Activated naive CD4-positive, alpha-beta T cell treated with anti-CD3 and anti-CD28 coated beads, Interleukin-2, amount 10 ng/mL, durations not matched to agents 7 days and 5 days (primary cell): ENCODE data around the gene CORIN.

Source experiments
- CTCF ChIA-PET: fragments of 350-600 bp; sonication (Branson Sonifier 250); formaldehyde crosslinking; loops from one replicate; lab custom pipeline; 2021; ENCODE audit warnings: antibody characterized with exemption; lab: Charles Lee
- DNase-seq: peaks from one replicate; pipeline ENCODE4 v3.0.0-alpha.2; 2020
- H3K27ac Mint-ChIP-seq: one replicate; pipeline ENCODE4 v1.8.0; 2021; ENCODE audit warnings: mild to moderate bottlenecking, moderate library complexity, mixed read lengths
- H3K27me3 Mint-ChIP-seq: one replicate; pipeline ENCODE4 v1.8.0; 2021; ENCODE audit warnings: mild to moderate bottlenecking, mixed read lengths
- H3K36me3 Mint-ChIP-seq: one replicate; pipeline ENCODE4 v1.8.0; 2021; ENCODE audit warnings: mixed read lengths
- H3K4me1 Mint-ChIP-seq: one replicate; pipeline ENCODE4 v1.8.0; 2021; ENCODE audit warnings: mixed read lengths
- H3K4me3 Mint-ChIP-seq: one replicate; pipeline ENCODE4 v1.8.0; 2021; ENCODE audit warnings: mild to moderate bottlenecking, moderate library complexity, mixed read lengths
- H3K9me3 Mint-ChIP-seq: one replicate; pipeline ENCODE4 v1.8.0; 2021; ENCODE audit warnings: mixed read lengths

The CORIN gene

DNA sequence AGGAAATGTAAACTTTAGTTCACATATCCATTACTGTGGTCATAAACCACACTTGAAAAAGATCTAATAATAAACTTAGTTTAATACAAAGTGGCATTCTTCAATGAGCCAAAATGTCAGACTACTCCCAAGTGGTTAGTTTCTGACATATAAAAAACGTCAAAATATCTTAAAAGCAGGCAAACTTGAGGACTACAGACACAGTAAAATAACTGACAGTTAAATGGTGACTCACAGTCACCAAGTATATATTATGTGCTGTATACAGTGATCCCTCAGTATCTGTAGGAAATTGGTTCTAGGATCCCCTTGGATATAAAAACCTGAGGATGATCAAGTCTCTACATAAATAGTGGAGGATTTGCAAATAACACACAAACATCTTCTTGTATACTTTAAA is 11.6 kb upstream of the CORIN start:
- no peak for DNase-seq
- Mint-ChIP-seq H3K27ac (no peak overlapping the region), H3K9me3 (no peaks in the 10 kb centered on the region), H3K36me3 (peaks cover 21% of the 10 kb centered on the region), H3K4me3 (no peak overlapping the region), H3K27me3 (no peaks in the 10 kb centered on the region), H3K4me1 (no peaks in the 10 kb centered on the region)
- CTCF ChIA-PET = no interaction called here

- no peaks in the 10 kb centered on the region for H3K9me3 Mint-ChIP-seq
- H3K27me3 Mint-ChIP-seq = no peaks in the 10 kb centered on the region
- no peaks in the 10 kb centered on the region for H3K4me1 Mint-ChIP-seq
- H3K4me3 Mint-ChIP-seq = no peak overlapping the region
- CTCF ChIA-PET = interaction anchor here (1.1 kb wide), 1 partner anchor 10 kb away, joined by 3 read pairs; the partner anchor contains the start of gene CORIN
- H3K36me3 Mint-ChIP-seq = peaks cover 29% of the 10 kb centered on the region
- no peak for DNase-seq
- no peak overlapping the region for H3K27ac Mint-ChIP-seq
Observed at GRCh38 chr4:47848041-47848440, 10.2 kb upstream of the CORIN start.

DNA sequence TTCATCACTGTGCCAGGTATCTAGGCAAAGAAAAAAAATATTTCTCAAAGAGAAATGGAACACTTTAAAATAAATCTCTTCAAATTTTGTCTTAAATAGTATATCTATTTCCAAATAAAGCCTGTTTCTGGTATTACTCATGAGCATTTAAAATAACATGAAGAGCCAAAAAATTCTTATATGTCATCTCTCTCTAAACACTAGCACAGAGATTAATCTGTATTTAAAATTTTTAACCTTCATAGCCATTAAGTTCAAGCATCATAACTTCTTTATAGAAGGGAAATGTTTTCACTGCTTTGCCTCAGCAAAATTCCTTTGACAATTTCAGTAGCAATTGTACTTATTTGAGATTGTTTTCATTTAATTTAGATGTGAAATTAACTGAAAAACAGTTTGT is 5.1 kb upstream of the CORIN start:
- Mint-ChIP-seq H3K4me3 (no peak overlapping the region), H3K4me1 (peaks cover 2% of the 10 kb centered on the region), H3K36me3 (peaks cover 25% of the 10 kb centered on the region), H3K9me3 (no peaks in the 10 kb centered on the region), H3K27me3 (peaks cover 2% of the 10 kb centered on the region), H3K27ac (no peak overlapping the region)
- DNase-seq = no peak
- CTCF ChIA-PET = no interaction called here

DNA sequence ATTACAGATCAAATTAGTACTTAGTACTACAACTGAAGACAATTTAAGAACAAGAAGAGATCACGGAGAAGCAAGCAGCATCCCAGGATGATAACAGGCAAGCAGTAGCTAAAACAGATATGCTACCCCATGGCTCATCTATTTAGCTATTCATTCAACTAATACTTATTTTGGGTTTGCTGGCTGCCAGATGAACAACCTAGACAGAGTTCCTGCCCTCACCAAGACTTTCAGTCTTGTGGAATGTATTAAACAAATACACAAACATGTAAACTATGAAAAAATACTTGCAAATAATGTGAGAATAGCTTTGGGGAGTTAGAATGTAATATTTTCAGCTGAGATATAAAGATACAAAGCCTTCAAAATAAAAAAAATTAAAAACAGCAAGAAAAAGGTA is 2.4 kb upstream of the CORIN start:
- H3K27ac Mint-ChIP-seq = no peak overlapping the region
- no peaks in the 10 kb centered on the region for H3K9me3 Mint-ChIP-seq
- H3K36me3 Mint-ChIP-seq = peaks cover 10% of the 10 kb centered on the region
- no peak overlapping the region for H3K4me3 Mint-ChIP-seq
- CTCF ChIA-PET = interaction anchor here (0.6 to 2.6 kb wide), 10 partner anchors 46 to 783 kb away, joined by 3 to 12 read pairs (median 3); no protein-coding TSS in a partner anchor
- DNase-seq = no peak
- peaks cover 25% of the 10 kb centered on the region for H3K4me1 Mint-ChIP-seq
- peaks cover 29% of the 10 kb centered on the region for H3K27me3 Mint-ChIP-seq

GRCh38 chr4:47839259-47839658 is 1.4 kb upstream of the CORIN start:
- Mint-ChIP-seq H3K27ac (no peak overlapping the region), H3K4me1 (peaks cover 30% of the 10 kb centered on the region), H3K36me3 (peaks cover 9% of the 10 kb centered on the region), H3K27me3 (peaks cover 36% of the 10 kb centered on the region), H3K9me3 (no peaks in the 10 kb centered on the region), H3K4me3 (no peak overlapping the region)
- CTCF ChIA-PET = interaction anchor here (1.0 to 2.6 kb wide), 8 partner anchors 68 to 251 kb away, joined by 3 to 12 read pairs (median 4); no protein-coding TSS in a partner anchor
- DNase-seq = peak; percentile 32

DNA sequence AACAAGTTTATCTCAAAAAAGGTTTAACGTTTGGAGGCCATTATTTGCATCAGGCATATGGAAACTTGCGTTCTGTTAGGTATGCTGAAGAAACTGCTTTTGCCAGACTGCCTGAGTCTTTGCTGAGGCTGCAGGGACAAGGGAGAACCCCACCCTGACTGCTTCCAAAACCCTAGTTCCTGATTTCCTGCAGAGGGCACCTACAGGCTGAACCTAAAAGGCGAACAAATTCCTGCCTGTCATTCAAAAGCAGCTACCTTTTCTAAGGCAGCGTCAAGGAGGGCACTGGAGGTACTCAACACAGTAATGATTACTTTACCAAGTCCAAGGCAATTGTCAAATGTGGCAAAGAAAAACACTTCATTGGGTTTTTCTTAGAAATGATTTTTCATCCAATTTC is 578 bp upstream of the CORIN start:
- Mint-ChIP-seq H3K27me3 (peaks cover 36% of the 10 kb centered on the region), H3K27ac (no peak overlapping the region), H3K9me3 (no peaks in the 10 kb centered on the region), H3K4me1 (peaks cover 30% of the 10 kb centered on the region), H3K36me3 (peaks cover under 1% of the 10 kb centered on the region), H3K4me3 (no peak overlapping the region)
- CTCF ChIA-PET = interaction anchor here (1.0 to 4.0 kb wide), 5 partner anchors 132 to 170 kb away, joined by 3 to 29 read pairs (median 7); no protein-coding TSS in a partner anchor
- no peak for DNase-seq

GRCh38 chr4:47837094-47837907 is 566 bp downstream of the CORIN start:
- H3K4me3 Mint-ChIP-seq = peak overlapping the region; percentile 81
- peaks cover 30% of the 10 kb centered on the region for H3K4me1 Mint-ChIP-seq
- peaks cover 36% of the 10 kb centered on the region for H3K27me3 Mint-ChIP-seq
- peaks cover 3% of the 10 kb centered on the region for H3K9me3 Mint-ChIP-seq
- CTCF ChIA-PET = interaction anchor here (0.9 to 4.0 kb wide), 20 partner anchors 10 to 1003 kb away, joined by 3 to 29 read pairs (median 3); no protein-coding TSS in a partner anchor
- H3K27ac Mint-ChIP-seq = no peak overlapping the region
- DNase-seq = peak; percentile 59
- peaks cover 3% of the 10 kb centered on the region for H3K36me3 Mint-ChIP-seq

- H3K36me3 Mint-ChIP-seq = peaks cover 3% of the 10 kb centered on the region
- DNase-seq = peak; percentile 71
- CTCF ChIA-PET = interaction anchor here (0.7 to 4.0 kb wide), 20 partner anchors 9 to 1003 kb away, joined by 3 to 29 read pairs (median 3); no protein-coding TSS in a partner anchor
- peaks cover 36% of the 10 kb centered on the region for H3K27me3 Mint-ChIP-seq
- H3K4me1 Mint-ChIP-seq = peaks cover 34% of the 10 kb centered on the region
- peak overlapping the region; percentile 81 for H3K4me3 Mint-ChIP-seq
- no peak overlapping the region for H3K27ac Mint-ChIP-seq
- peaks cover 3% of the 10 kb centered on the region for H3K9me3 Mint-ChIP-seq
Observed at GRCh38 chr4:47836641-47837093, 1.2 kb downstream of the CORIN start.

DNA sequence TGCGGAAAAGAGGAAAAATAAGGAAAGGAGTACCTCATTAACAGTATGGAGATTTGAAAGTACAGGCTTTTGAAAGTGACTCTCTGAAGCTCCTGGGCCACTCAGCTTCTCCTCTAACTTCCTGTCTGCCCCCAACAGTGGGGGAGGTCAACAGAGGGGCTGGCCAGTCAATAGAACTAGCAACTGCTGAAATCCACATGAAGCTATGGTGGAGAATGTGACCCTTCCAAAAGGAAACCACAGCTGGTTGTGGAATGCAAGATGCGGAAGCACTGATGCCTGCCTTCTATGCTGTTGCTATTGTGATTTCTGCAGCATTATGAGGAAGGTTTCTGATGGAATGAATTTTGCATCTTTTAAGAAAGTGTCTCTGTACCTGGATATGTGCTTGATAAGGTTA is 2.4 kb downstream of the CORIN start:
- peaks cover 44% of the 10 kb centered on the region for H3K4me1 Mint-ChIP-seq
- CTCF ChIA-PET = interaction anchor here (2.5 to 4.0 kb wide), 4 partner anchors 8 to 150 kb away, joined by 13 to 29 read pairs (median 14); no protein-coding TSS in a partner anchor
- no peak overlapping the region for H3K27ac Mint-ChIP-seq

GRCh38 chr4:47831026-47831679 is 6.7 kb downstream of the CORIN start:
- CTCF ChIA-PET = no interaction called here
- Mint-ChIP-seq H3K27ac (peak overlapping the region; percentile 4), H3K9me3 (peaks cover 3% of the 10 kb centered on the region), H3K36me3 (peaks cover 3% of the 10 kb centered on the region), H3K27me3 (peaks cover 26% of the 10 kb centered on the region), H3K4me3 (peak overlapping the region; percentile 16), H3K4me1 (peaks cover 59% of the 10 kb centered on the region)
- DNase-seq = no peak

More for the DNA sequence above, 2.4 kb downstream of the CORIN start:
- Mint-ChIP-seq H3K27me3 (peaks cover 42% of the 10 kb centered on the region), H3K4me3 (no peak overlapping the region), H3K36me3 (peaks cover 3% of the 10 kb centered on the region), H3K9me3 (peaks cover 3% of the 10 kb centered on the region)
- DNase-seq = no peak

DNA sequence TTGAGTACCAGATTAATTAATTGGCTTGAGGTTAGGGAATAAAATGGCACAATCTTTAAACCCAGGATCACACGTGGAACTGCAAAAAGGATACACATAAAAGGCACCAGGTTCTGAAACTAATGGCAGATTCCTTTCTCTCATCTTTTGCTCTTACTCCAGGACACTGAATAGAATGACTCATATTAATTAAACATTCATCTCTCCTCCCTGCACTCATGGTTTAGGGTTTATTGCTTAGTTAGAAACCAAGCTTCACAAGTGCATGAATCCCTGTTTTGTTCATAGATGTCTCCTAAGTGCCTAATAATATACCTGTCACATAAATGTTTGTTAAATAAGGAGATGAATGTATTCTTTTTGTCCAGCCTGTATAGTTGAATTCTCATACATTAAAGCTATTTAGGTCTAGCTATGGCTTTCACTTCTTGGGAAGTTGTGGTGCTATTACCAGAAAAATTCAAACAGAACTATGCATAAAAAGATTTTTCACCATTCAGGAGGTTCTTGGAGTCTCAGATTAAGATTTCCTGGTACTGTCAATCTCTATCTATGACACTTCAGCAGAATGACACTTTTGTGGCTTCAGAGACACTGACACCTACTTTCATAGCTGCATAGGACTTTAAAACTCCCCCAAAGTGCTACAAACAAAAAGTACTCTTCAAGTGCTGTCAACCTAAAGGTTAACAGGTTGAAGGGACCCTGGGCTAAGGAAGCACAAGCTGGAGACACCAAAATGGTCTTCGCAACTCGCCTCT is 7.4 kb downstream of the CORIN start:
- peak overlapping the region; percentile 4 for H3K27ac Mint-ChIP-seq
- no peak overlapping the region for H3K4me3 Mint-ChIP-seq
- CTCF ChIA-PET = interaction anchor here (0.9 kb wide), 1 partner anchor 142 kb away, joined by 3 read pairs; no protein-coding TSS in a partner anchor
- H3K4me1 Mint-ChIP-seq = peaks cover 54% of the 10 kb centered on the region
- peaks cover 3% of the 10 kb centered on the region for H3K36me3 Mint-ChIP-seq
- peaks cover 3% of the 10 kb centered on the region for H3K9me3 Mint-ChIP-seq
- H3K27me3 Mint-ChIP-seq = peaks cover 23% of the 10 kb centered on the region
- no peak for DNase-seq

- Mint-ChIP-seq H3K27me3 (peaks cover 21% of the 10 kb centered on the region), H3K4me1 (peaks cover 48% of the 10 kb centered on the region), H3K27ac (no peak overlapping the region), H3K9me3 (peaks cover 3% of the 10 kb centered on the region), H3K4me3 (no peak overlapping the region), H3K36me3 (peaks cover 3% of the 10 kb centered on the region)
- DNase-seq = no peak
- CTCF ChIA-PET = interaction anchor here (0.9 kb wide), 1 partner anchor 141 kb away, joined by 3 read pairs; no protein-coding TSS in a partner anchor
Observed at GRCh38 chr4:47829438-47829837, 8.4 kb downstream of the CORIN start.

DNA sequence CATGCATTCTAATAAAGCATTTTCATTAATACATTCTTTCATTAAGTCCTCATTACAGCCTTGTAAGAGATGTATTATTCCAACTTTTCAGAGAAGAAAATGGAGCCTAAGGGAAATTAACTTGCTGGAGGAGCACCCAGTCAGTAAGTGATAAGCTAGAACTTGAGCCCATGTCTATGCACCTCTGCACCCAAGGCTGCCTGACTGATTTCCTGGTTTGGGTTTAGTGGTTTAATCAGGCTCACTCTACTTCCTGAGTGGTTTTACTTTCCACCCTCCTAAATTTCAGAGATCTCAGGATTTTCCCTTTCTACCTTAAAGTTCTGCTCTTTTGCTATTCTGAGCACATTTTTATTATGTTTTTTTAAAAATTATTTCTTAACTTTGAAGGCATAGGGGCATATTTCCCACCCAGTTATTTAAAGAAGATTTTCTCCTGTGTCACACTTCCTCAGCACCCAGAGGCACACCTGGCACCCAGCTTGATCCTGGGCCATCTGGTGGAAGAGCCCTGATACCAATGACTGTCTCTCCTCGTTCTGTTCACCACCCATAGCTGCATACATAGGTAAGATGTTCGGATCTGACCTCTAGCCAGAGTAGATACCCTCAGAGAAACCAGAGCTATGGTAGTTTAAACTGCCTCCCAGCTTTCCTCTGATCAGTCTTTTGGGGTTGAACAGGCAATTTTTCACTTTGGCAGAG is 10.4 kb downstream of the CORIN start:
- H3K36me3 Mint-ChIP-seq = no peaks in the 10 kb centered on the region
- no peaks in the 10 kb centered on the region for H3K9me3 Mint-ChIP-seq

More for the DNA sequence above, 10.4 kb downstream of the CORIN start:
- H3K27ac Mint-ChIP-seq = no peak overlapping the region
- H3K27me3 Mint-ChIP-seq = peaks cover 27% of the 10 kb centered on the region
- H3K4me1 Mint-ChIP-seq = peaks cover 48% of the 10 kb centered on the region
- no peak overlapping the region for H3K4me3 Mint-ChIP-seq
- CTCF ChIA-PET = interaction anchor here (1.3 to 3.2 kb wide), 2 partner anchors 9 to 116 kb away, joined by 3 to 13 read pairs; partner anchors contain the start of gene CORIN
- DNase-seq = no peak
